Mammary epithelial cell (primary cell): ENCODE data around the gene ARL14EPL.

Source experiments
- EZH2 ChIP-seq: IDR thresholded peaks from 2 replicates; pipeline ENCODE4 v1.6.1; 2012; ENCODE audit warnings: low read length, inconsistent platforms, borderline replicate concordance
- TF ChIP-seq, protein P1 (sequence below), 2 donors: IDR thresholded peaks in 1 of 2; conservative IDR thresholded peaks in 1 of 2; 2 replicates each; pipeline ENCODE4 v1.5.1; 2011 to 2012; ENCODE audit warnings: inconsistent platforms in 2 of 2, low read length in 2 of 2, mild to moderate bottlenecking in 2 of 2, control low read depth in 1 of 2, low read depth in 1 of 2; ENCODE audit not compliant: insufficient read depth in 1 of 2; ENCODE audit errors: extremely low read depth in 1 of 2

DNA sequence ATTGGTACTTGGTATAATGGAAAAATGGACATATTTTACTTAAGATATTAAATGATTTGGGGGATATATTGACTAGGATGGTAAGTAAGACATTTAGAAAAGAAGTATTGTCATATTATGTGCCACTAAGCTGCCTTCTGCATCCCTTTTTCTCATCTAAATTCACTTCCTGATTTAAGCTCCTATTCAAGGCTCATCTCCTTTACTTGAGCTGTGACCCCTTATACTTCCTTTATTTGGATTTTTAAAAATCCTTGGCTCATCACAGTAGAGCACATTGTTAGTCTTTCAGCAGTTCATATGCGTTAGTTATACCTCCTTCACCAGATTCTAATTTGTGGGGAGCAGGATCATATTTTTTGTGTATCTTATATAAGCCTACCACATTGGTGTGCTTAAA is 59.1 kb downstream of the ARL14EPL start:
- TF ChIP-seq, protein P1, sequence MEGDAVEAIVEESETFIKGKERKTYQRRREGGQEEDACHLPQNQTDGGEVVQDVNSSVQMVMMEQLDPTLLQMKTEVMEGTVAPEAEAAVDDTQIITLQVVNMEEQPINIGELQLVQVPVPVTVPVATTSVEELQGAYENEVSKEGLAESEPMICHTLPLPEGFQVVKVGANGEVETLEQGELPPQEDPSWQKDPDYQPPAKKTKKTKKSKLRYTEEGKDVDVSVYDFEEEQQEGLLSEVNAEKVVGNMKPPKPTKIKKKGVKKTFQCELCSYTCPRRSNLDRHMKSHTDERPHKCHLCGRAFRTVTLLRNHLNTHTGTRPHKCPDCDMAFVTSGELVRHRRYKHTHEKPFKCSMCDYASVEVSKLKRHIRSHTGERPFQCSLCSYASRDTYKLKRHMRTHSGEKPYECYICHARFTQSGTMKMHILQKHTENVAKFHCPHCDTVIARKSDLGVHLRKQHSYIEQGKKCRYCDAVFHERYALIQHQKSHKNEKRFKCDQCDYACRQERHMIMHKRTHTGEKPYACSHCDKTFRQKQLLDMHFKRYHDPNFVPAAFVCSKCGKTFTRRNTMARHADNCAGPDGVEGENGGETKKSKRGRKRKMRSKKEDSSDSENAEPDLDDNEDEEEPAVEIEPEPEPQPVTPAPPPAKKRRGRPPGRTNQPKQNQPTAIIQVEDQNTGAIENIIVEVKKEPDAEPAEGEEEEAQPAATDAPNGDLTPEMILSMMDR (conservative IDR thresholded peaks at IDR 0.05 in 1 of 2, IDR thresholded peaks at IDR 0.05 in 1 of 2; ENCODE audit: extremely low read depth in 1 of 2, insufficient read depth in 1 of 2, low read depth in 1 of 2, low read length in 2 of 2): no peak
- no peak for TF ChIP-seq EZH2
